ENCODE measurements around the gene RNF169. TPM values are rescaled to one million over a fixed set of nuclear protein-coding genes. Genes with fewer than 3 reads are reported as not detected.

Gene RNF169
- total RNA-seq, 1 donor: 32.6 TPM

DNA sequence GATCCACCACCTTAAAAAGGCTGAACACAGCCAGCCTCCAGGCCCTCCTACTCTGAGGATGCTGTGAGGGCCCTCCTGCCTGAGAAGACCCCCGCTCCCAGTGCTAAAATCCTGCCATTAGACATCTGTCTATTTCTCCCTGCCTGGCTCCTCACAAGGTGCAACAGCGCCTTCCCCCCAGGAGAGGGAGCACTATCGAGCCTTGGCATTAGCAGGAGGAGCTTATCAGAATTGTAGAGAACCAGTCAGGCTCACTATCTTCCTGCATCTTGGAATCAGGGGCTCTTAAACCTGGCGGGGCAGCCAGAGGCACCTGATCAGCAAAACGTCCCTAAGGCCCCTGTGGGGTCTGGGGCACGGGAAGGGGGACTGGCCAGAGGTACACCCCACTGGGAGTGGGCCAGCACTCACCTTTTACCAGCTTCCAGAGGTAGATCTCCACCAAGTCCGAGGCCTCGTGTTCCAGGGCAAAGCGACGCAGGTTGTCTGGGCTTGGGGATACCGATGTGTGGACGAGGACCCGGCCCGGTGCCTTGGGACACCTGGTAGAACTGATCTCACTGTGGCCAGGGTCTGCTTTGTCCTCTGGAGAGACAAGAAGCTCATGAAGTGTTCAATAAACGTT lies 46.2 kb upstream of the RNF169 start:
- H3K27ac ChIP-seq (ENCODE audit: low read depth, low read length): no peak overlapping the region
- no peak overlapping the region for H3K4me2 ChIP-seq (ENCODE audit: insufficient read depth, low read length)
- TF ChIP-seq, protein P1, sequence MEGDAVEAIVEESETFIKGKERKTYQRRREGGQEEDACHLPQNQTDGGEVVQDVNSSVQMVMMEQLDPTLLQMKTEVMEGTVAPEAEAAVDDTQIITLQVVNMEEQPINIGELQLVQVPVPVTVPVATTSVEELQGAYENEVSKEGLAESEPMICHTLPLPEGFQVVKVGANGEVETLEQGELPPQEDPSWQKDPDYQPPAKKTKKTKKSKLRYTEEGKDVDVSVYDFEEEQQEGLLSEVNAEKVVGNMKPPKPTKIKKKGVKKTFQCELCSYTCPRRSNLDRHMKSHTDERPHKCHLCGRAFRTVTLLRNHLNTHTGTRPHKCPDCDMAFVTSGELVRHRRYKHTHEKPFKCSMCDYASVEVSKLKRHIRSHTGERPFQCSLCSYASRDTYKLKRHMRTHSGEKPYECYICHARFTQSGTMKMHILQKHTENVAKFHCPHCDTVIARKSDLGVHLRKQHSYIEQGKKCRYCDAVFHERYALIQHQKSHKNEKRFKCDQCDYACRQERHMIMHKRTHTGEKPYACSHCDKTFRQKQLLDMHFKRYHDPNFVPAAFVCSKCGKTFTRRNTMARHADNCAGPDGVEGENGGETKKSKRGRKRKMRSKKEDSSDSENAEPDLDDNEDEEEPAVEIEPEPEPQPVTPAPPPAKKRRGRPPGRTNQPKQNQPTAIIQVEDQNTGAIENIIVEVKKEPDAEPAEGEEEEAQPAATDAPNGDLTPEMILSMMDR (IDR thresholded peaks at IDR 0.05; ENCODE audit: extremely low read depth, low read depth, low read length): peak; percentile 98
- no peaks in the 10 kb centered on the region for H3K79me2 ChIP-seq (ENCODE audit: insufficient read depth, low read length)
- H4K20me1 ChIP-seq (ENCODE audit: insufficient read depth, low read length): no peaks in the 10 kb centered on the region
- peak overlapping the region; percentile 46 for H2AFZ ChIP-seq (ENCODE audit: low read length)
- no peak overlapping the region for H3K4me3 ChIP-seq (ENCODE audit: insufficient read depth, low read length)
- peaks cover 8% of the 10 kb centered on the region for H3K4me1 ChIP-seq (ENCODE audit: insufficient read depth, low read length)
- no peaks in the 10 kb centered on the region for H3K9me3 ChIP-seq (ENCODE audit: low read depth, low read length)
- peak; percentile 98 for DNase-seq (ENCODE audit: insufficient read length, low spot score, missing footprints)
- no peaks in the 10 kb centered on the region for H3K27me3 ChIP-seq (ENCODE audit: insufficient read depth, low read length)
- H3K36me3 ChIP-seq (ENCODE audit: insufficient read depth, low read length): no peaks in the 10 kb centered on the region

DNA sequence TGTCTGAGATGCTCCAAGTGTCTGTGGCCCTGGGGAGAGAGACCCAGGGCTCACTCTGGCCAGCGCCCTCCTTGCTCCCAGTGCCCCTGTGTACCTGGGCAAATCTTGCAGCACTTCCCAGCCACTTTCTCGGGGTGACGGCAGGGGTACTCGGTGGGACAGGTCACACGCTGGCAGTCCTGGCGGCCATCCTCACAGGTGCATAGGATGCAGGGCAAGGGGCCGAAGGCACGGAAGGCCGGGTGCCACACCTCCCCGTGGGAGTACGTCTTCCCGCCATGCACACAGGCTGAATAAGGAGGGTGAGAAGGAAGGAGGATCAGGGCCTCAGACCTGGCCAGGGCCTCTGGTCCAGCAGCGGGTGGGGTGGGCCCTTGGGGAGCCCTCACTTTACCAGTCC lies 45.4 kb upstream of the RNF169 start:
- no peak overlapping the region for H3K27ac ChIP-seq (ENCODE audit: low read depth, low read length)
- H3K4me1 ChIP-seq (ENCODE audit: insufficient read depth, low read length): peaks cover 7% of the 10 kb centered on the region
- no peaks in the 10 kb centered on the region for H3K27me3 ChIP-seq (ENCODE audit: insufficient read depth, low read length)
- no peaks in the 10 kb centered on the region for H3K9me3 ChIP-seq (ENCODE audit: low read depth, low read length)
- H4K20me1 ChIP-seq (ENCODE audit: insufficient read depth, low read length): no peaks in the 10 kb centered on the region
- H3K4me3 ChIP-seq (ENCODE audit: insufficient read depth, low read length): no peak overlapping the region
- no peak overlapping the region for H3K4me2 ChIP-seq (ENCODE audit: insufficient read depth, low read length)
- TF ChIP-seq, protein P1 (IDR thresholded peaks at IDR 0.05; ENCODE audit: extremely low read depth, low read depth, low read length): no peak
- H3K36me3 ChIP-seq (ENCODE audit: insufficient read depth, low read length): no peaks in the 10 kb centered on the region
- no peak overlapping the region for H2AFZ ChIP-seq (ENCODE audit: low read length)
- no peaks in the 10 kb centered on the region for H3K79me2 ChIP-seq (ENCODE audit: insufficient read depth, low read length)
- no peak for DNase-seq (ENCODE audit: insufficient read length, low spot score, missing footprints)

DNA sequence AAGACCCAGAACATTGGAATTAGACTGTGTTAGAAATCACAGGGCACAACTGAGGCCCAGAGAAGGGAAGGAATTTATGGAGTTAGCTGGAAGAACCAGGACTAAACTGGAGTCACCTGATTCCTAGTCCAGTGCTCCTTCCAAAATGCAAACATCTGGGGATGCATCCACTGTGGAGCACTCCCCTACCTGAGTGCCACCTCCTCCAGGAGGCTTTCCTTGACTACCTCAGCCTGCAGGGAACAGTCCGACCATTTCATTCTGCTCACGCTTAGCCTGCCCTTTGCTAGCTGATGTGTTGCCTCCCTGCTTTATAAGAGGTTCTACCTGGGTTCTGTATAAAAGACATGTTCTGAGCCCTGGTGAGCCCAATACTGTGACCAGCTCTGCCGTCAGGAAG lies 41.5 kb upstream of the RNF169 start:
- Histone ChIP-seq H3K4me2 (ENCODE audit: insufficient read depth, low read length) (no peak overlapping the region), H3K27ac (ENCODE audit: low read depth, low read length) (no peak overlapping the region), H3K4me3 (ENCODE audit: insufficient read depth, low read length) (no peak overlapping the region), H3K9me3 (ENCODE audit: low read depth, low read length) (no peaks in the 10 kb centered on the region), H3K4me1 (ENCODE audit: insufficient read depth, low read length) (no peaks in the 10 kb centered on the region), H4K20me1 (ENCODE audit: insufficient read depth, low read length) (no peaks in the 10 kb centered on the region), H3K36me3 (ENCODE audit: insufficient read depth, low read length) (no peaks in the 10 kb centered on the region), H2AFZ (ENCODE audit: low read length) (no peak overlapping the region), H3K27me3 (ENCODE audit: insufficient read depth, low read length) (no peaks in the 10 kb centered on the region), H3K79me2 (ENCODE audit: insufficient read depth, low read length) (no peaks in the 10 kb centered on the region)
- TF ChIP-seq, protein P1 (IDR thresholded peaks at IDR 0.05; ENCODE audit: extremely low read depth, low read depth, low read length): no peak
- no peak for DNase-seq (ENCODE audit: insufficient read length, low spot score, missing footprints)

DNA sequence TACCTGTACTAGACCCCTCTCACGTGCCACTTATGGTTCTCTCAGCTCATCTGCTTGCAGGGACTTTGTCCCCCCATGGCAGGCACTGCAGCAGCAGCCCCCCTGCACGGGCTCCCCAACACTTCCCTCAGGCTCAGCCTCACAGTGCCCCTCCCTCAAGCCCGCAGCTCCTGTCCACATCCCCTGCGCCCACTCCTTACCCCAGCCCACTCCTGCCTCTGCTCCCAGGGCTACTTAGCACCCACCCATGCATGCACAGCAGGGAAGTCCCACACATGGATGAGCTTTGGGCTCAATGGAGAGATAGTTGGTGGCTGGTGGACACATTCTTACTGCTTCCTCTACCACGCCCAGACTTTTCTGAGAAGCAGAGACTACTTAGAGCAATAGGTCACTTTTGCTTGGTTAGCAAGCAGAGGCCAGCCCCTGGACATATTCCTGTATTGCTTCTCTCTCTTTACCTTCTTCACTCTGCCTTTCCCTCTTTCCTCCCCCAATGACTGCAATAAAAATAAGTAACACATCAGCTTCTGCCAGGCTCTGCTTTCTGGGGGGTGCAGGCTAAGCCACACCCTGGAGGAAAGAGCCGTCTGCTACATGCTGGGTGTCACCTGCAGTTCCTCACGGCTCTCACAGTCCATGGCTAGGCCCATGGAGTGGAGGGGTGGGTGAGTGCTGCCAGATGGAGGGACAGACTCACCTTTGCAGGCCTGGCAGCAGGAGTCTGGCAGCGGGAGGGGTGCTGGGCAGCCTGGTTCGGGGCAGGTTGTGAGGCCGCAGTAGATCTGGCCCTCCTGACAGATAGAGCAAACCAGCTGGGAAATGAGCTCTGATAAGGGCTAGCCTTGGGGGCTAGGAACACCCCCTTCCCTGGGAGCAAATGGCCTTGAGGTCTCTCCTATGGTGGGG lies 40.8 kb upstream of the RNF169 start:
- H2AFZ ChIP-seq (ENCODE audit: low read length): no peak overlapping the region
- H3K79me2 ChIP-seq (ENCODE audit: insufficient read depth, low read length): no peaks in the 10 kb centered on the region
- no peak overlapping the region for H3K4me2 ChIP-seq (ENCODE audit: insufficient read depth, low read length)
- H3K4me1 ChIP-seq (ENCODE audit: insufficient read depth, low read length): no peaks in the 10 kb centered on the region
- no peak overlapping the region for H3K4me3 ChIP-seq (ENCODE audit: insufficient read depth, low read length)
- no peak for DNase-seq (ENCODE audit: insufficient read length, low spot score, missing footprints)
- H4K20me1 ChIP-seq (ENCODE audit: insufficient read depth, low read length): no peaks in the 10 kb centered on the region
- TF ChIP-seq, protein P1 (IDR thresholded peaks at IDR 0.05; ENCODE audit: extremely low read depth, low read depth, low read length): no peak
- H3K36me3 ChIP-seq (ENCODE audit: insufficient read depth, low read length): no peaks in the 10 kb centered on the region
- no peaks in the 10 kb centered on the region for H3K27me3 ChIP-seq (ENCODE audit: insufficient read depth, low read length)
- no peaks in the 10 kb centered on the region for H3K9me3 ChIP-seq (ENCODE audit: low read depth, low read length)
- H3K27ac ChIP-seq (ENCODE audit: low read depth, low read length): no peak overlapping the region

Measured in osteoblast (primary cell).